ENCODE data around the gene SRP68. TPM values are rescaled to one million over a fixed set of nuclear protein-coding genes. Genes with fewer than 3 reads are reported as not detected.

SRP68 gene
- total and polyA plus RNA-seq, 2 of the 8 experiments (the other 6 are each of a cell fraction or from before 2014, with no cell fraction given): 57.7 to 83.5 TPM

DNA sequence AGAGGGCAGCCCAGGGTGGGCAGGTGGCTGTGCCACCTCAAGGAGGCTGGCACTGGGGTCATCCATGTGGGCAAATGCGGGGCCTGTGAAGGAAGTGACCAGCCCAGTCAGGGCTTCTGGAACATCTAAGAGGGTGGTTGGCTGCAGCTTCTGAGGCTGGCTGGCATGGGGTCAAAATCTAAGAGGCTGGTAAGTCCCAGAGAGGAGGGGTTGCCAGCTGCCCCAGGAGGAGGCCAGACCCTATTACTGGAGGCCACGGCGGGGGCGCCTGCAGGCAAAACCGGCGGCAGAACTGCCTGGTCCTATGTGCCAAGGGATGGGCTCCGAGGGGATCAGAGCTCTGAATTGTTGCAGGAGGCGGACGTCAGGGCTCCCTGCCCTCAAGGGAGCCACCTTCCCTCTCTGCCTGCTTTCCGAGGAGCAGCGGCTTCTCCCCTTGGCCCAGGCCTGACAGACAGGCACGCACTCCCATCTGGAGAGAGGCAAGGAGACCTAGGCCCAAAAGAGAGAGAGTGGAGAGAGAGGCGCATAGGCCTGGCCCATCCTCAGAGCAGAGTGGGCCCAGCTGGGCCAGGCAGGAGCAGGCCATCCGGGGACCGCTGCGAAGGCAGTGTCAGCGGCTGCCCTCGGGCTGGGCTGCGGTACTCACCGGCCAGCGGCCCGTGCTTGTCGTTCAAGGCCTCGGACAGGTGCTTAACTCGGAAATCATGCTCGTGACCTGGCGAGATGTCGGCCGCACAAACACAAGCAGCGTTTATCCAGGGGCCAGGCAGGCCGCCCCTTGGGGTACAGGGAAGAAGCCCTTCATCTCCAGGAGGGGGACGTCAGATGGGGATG is 17.6 kb upstream of the SRP68 start:
- no peak overlapping the region for H4K5ac ChIP-seq (ENCODE audit: insufficient read length, low read depth, low read length)
- H3K27ac ChIP-seq (ENCODE audit: low read depth, low read length): no peak overlapping the region
- H3K27me3 ChIP-seq (replicated peaks in 1 of 4; ENCODE audit: control insufficient read depth in 3 of 4, extremely low read depth in 1 of 4, insufficient read depth in 3 of 4, low read length in 3 of 4): no peaks in the 10 kb centered on the region
- H4K8ac ChIP-seq (ENCODE audit: extremely low read depth, insufficient read depth, low read length): no peak overlapping the region
- H2BK15ac ChIP-seq (ENCODE audit: low read length): no peak overlapping the region
- H2BK12ac ChIP-seq (ENCODE audit: low read depth, low read length): no peak overlapping the region
- H3K4me1 ChIP-seq (replicated peaks in 1 of 4; ENCODE audit: control insufficient read depth in 3 of 4, insufficient read depth in 4 of 4, low read length in 3 of 4): no peaks in the 10 kb centered on the region
- no peak overlapping the region for H3K4me2 ChIP-seq (ENCODE audit: insufficient read depth in 1 of 2, low read depth in 2 of 2, low read length in 2 of 2)
- FAIRE-seq (no peak), DNase-seq (ENCODE audit: low read depth in 1 of 2, low spot score in 2 of 2) (no peak)
- H4K91ac ChIP-seq (replicated peaks; ENCODE audit: insufficient read length, low read length): no peak overlapping the region
- no peak overlapping the region for H2BK5ac ChIP-seq (ENCODE audit: low read depth, low read length)
- no peaks in the 10 kb centered on the region for H3K79me2 ChIP-seq (ENCODE audit: control insufficient read depth in 1 of 2, insufficient read depth in 2 of 2, low read length in 2 of 2)
- no peak overlapping the region for H3K56ac ChIP-seq (replicated peaks; ENCODE audit: insufficient read length, low read depth, low read length)
- H2BK120ac ChIP-seq (replicated peaks; ENCODE audit: low read depth, low read length): no peak overlapping the region
- H3K79me1 ChIP-seq (ENCODE audit: low read depth, low read length): no peaks in the 10 kb centered on the region; the same call in 1 of the 2 replicates
- TF ChIP-seq, protein P1, sequence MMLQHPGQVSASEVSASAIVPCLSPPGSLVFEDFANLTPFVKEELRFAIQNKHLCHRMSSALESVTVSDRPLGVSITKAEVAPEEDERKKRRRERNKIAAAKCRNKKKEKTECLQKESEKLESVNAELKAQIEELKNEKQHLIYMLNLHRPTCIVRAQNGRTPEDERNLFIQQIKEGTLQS (IDR thresholded peaks at IDR 0.05; ENCODE audit: insufficient read depth, low read depth, low read length): no peak
- no peak for TF ChIP-seq NRF1 (IDR thresholded peaks at IDR 0.05; ENCODE audit: low read depth, low read length)
- no peak for TF ChIP-seq GTF2F1 (IDR thresholded peaks at IDR 0.05; ENCODE audit: borderline replicate concordance, low read depth, low read length)
- no peak for TF ChIP-seq RXRA (IDR thresholded peaks at IDR 0.05; ENCODE audit: insufficient read depth, low read depth, low read length)
- TF ChIP-seq JUN (IDR thresholded peaks at IDR 0.05; ENCODE audit: low read depth, low read length): no peak
- no peak for TF ChIP-seq SUZ12 (IDR thresholded peaks at IDR 0.05; ENCODE audit: low read length)
- TF ChIP-seq RFX5 (IDR thresholded peaks at IDR 0.05; ENCODE audit: borderline replicate concordance, low read depth, low read length): no peak
- H3K4me3 ChIP-seq (ENCODE audit: extremely low read depth in 1 of 4, insufficient read depth in 2 of 4, low read depth in 3 of 4, low read length in 4 of 4): no peak overlapping the region
- 95% methylated on average over 24 of the region's 32 CpGs; no CpG with 5 or more reads in 1 of the 2 experiments for WGBS, 2 experiments (ENCODE audit: extremely low coverage in 1 of 2, insufficient coverage in 1 of 2, insufficient read length in 1 of 2, insufficient replicate concordance in 2 of 2, low coverage in 1 of 2, low lambda C conversion rate in 2 of 2, missing lambda C conversion rate in 1 of 2)
- H3K14ac ChIP-seq (ENCODE audit: insufficient read length): no peak overlapping the region
- H4K20me1 ChIP-seq (replicated peaks in 1 of 2; ENCODE audit: control insufficient read depth in 1 of 2, insufficient read depth in 2 of 2, low read length in 2 of 2): peaks cover 2 to 9% of the 10 kb centered on the region in 2 experiments
- ChIA-PET CTCF (ENCODE audit: partially characterized antibody) (interaction anchor here (0.6 to 2.0 kb wide), 7 partner anchors 12 to 106 kb away, joined by 3 to 10 read pairs (median 4); partner anchors contain the start of gene GALR2), POLR2A (ENCODE audit: partially characterized antibody) (interaction anchor here (1.2 to 3.3 kb wide), 5 partner anchors 11 to 49 kb away, joined by 3 to 28 read pairs (median 7); partner anchors contain the start of genes EXOC7 and ZACN)
- no peak overlapping the region for H3K18ac ChIP-seq (ENCODE audit: extremely low read depth, low read length)
- no peak overlapping the region for H3K9ac ChIP-seq (replicated peaks in 1 of 4; ENCODE audit: extremely low read depth in 1 of 4, low read depth in 3 of 4, low read length in 3 of 4)
- H2AFZ ChIP-seq (ENCODE audit: low read length): no peak overlapping the region
- no peak overlapping the region for H2BK20ac ChIP-seq (ENCODE audit: low read length)
- no peak overlapping the region for H3K4ac ChIP-seq (replicated peaks; ENCODE audit: insufficient read length, low read depth, low read length)
- H3K36me3 ChIP-seq (ENCODE audit: control insufficient read depth in 2 of 4, insufficient read depth in 4 of 4, low read length in 3 of 4): peaks cover 28 to 64% (median 53%) of the 10 kb centered on the region in 4 experiments
- H3K9me3 ChIP-seq (ENCODE audit: insufficient read depth in 2 of 2, low read depth in 1 of 2, low read length in 1 of 2): no peaks in the 10 kb centered on the region
- H3K23ac ChIP-seq (ENCODE audit: insufficient read length): no peak overlapping the region
- H2AK5ac ChIP-seq (ENCODE audit: low read depth, low read length): no peak overlapping the region
- H3K23me2 ChIP-seq (ENCODE audit: low read depth, low read length): no peaks in the 10 kb centered on the region

All from H1 (cell line).